Measurements from ENCODE around the gene KCNQ1.

The KCNQ1 gene

DNA sequence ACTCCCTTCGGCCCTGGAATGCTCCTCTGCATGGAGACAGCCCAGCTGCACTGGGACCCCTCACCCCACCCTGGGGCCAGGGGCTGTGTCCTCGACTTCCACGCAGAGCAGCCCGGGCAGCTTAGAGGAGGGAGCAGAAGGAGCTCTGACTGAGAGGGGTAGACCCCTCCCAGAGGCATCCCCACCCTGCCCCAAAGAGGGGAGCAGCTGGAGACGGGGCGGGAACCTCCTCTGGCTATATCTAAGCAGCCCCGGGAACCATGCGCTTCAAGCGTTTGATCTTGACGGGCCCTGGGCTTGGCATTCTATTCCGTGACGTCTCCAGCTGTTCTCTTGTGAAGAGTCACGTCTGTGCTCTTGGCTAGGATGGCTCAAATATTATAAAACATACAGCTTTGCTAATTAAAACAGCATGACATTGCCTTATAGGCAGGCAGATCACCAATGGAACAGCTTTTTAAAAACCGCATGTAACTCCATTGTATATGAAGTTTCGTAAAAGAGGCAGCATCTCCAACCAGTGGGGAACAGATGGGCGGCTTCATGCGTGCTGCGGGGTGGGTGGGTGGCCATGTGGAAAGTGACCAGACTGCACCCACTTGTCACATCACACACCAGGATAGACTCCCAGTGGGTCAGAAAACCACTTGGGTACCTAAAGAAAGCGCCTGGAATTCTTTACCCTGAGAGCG is 7.7 kb downstream of the KCNQ1 start:
- Histone ChIP-seq H3K4me2 (ENCODE audit: low read depth, low read length, poor library complexity, severe bottlenecking) (no peak overlapping the region), H2AFZ (ENCODE audit: low read depth, low read length, severe bottlenecking) (no peak overlapping the region), H3F3A (ENCODE audit: insufficient read depth) (no peaks in the 10 kb centered on the region), H3K36me3 (ENCODE audit: low read length) (no peaks in the 10 kb centered on the region), H3K9me3 (ENCODE audit: insufficient read depth, low read length) (no peaks in the 10 kb centered on the region), H3K27ac (ENCODE audit: low read depth, low read length) (no peak overlapping the region), H4K20me1 (ENCODE audit: low read depth, low read length) (no peaks in the 10 kb centered on the region), H3K4me3 (ENCODE audit: insufficient read depth, low read length, poor library complexity, severe bottlenecking) (no peak overlapping the region), H3K79me2 (ENCODE audit: insufficient read depth, low read length) (no peaks in the 10 kb centered on the region), H3K9me2 (replicated peaks; ENCODE audit: insufficient read depth, low read length) (no peaks in the 10 kb centered on the region), H3K9ac (ENCODE audit: low read length) (no peak overlapping the region), H3K27me3 (ENCODE audit: low read length) (no peaks in the 10 kb centered on the region)
- TF ChIP-seq, protein P1, sequence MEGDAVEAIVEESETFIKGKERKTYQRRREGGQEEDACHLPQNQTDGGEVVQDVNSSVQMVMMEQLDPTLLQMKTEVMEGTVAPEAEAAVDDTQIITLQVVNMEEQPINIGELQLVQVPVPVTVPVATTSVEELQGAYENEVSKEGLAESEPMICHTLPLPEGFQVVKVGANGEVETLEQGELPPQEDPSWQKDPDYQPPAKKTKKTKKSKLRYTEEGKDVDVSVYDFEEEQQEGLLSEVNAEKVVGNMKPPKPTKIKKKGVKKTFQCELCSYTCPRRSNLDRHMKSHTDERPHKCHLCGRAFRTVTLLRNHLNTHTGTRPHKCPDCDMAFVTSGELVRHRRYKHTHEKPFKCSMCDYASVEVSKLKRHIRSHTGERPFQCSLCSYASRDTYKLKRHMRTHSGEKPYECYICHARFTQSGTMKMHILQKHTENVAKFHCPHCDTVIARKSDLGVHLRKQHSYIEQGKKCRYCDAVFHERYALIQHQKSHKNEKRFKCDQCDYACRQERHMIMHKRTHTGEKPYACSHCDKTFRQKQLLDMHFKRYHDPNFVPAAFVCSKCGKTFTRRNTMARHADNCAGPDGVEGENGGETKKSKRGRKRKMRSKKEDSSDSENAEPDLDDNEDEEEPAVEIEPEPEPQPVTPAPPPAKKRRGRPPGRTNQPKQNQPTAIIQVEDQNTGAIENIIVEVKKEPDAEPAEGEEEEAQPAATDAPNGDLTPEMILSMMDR (IDR thresholded peaks at IDR 0.05; ENCODE audit: insufficient read depth, low read length, poor library complexity, severe bottlenecking), result no peak
- no peak for TF ChIP-seq EZH2phosphoT487 (conservative IDR thresholded peaks at IDR 0.05; ENCODE audit: low read length)

- no peaks in the 10 kb centered on the region for H3K9me3 ChIP-seq (ENCODE audit: insufficient read depth, low read length)
- H3K4me2 ChIP-seq (ENCODE audit: low read depth, low read length, poor library complexity, severe bottlenecking), result no peak overlapping the region
- no peak overlapping the region for H2AFZ ChIP-seq (ENCODE audit: low read depth, low read length, severe bottlenecking)
- no peaks in the 10 kb centered on the region for H3K9me2 ChIP-seq (replicated peaks; ENCODE audit: insufficient read depth, low read length)
- no peaks in the 10 kb centered on the region for H3K36me3 ChIP-seq (ENCODE audit: low read length)
- no peak overlapping the region for H3K4me3 ChIP-seq (ENCODE audit: insufficient read depth, low read length, poor library complexity, severe bottlenecking)
- TF ChIP-seq EZH2phosphoT487 (conservative IDR thresholded peaks at IDR 0.05; ENCODE audit: low read length), result no peak
- TF ChIP-seq, protein P1 (IDR thresholded peaks at IDR 0.05; ENCODE audit: insufficient read depth, low read length, poor library complexity, severe bottlenecking), result no peak
- H3K9ac ChIP-seq (ENCODE audit: low read length), result no peak overlapping the region
- no peaks in the 10 kb centered on the region for H3F3A ChIP-seq (ENCODE audit: insufficient read depth)
- no peaks in the 10 kb centered on the region for H3K79me2 ChIP-seq (ENCODE audit: insufficient read depth, low read length)
- H4K20me1 ChIP-seq (ENCODE audit: low read depth, low read length), result no peaks in the 10 kb centered on the region
- H3K27ac ChIP-seq (ENCODE audit: low read depth, low read length), result no peak overlapping the region
- H3K27me3 ChIP-seq (ENCODE audit: low read length), result no peaks in the 10 kb centered on the region
These were observed 8.6 kb downstream of the KCNQ1 start for GRCh38 chr11:2453436-2453835.

DNA sequence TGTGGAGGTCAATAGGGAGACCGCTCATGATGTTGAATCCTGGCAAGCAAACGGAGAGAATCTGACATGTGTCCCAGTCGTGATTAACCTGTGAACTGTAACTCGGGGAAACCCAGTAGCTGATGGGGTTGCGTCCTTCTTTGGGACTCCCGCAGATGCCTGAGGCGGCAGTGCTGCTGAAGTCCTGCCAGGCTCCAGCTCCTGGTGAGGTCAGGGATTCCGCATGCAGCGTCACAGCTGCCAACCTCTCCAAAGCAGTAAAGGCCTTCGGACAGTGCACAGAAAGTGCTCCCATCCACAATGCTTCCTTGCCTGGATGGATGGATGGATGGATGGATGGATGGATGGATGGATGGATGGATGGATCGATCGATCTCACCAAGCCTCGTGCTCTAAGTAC is 13.5 kb downstream of the KCNQ1 start:
- H3K9ac ChIP-seq (ENCODE audit: low read length), result no peak overlapping the region
- TF ChIP-seq, protein P1 (IDR thresholded peaks at IDR 0.05; ENCODE audit: insufficient read depth, low read length, poor library complexity, severe bottlenecking), result no peak
- no peak for TF ChIP-seq EZH2phosphoT487 (conservative IDR thresholded peaks at IDR 0.05; ENCODE audit: low read length)
- no peaks in the 10 kb centered on the region for H3K36me3 ChIP-seq (ENCODE audit: low read length)
- no peaks in the 10 kb centered on the region for H3K9me2 ChIP-seq (replicated peaks; ENCODE audit: insufficient read depth, low read length)
- H2AFZ ChIP-seq (ENCODE audit: low read depth, low read length, severe bottlenecking), result no peak overlapping the region
- no peaks in the 10 kb centered on the region for H3K9me3 ChIP-seq (ENCODE audit: insufficient read depth, low read length)
- H3K79me2 ChIP-seq (ENCODE audit: insufficient read depth, low read length), result no peaks in the 10 kb centered on the region
- no peaks in the 10 kb centered on the region for H4K20me1 ChIP-seq (ENCODE audit: low read depth, low read length)
- peaks cover 41% of the 10 kb centered on the region for H3F3A ChIP-seq (ENCODE audit: insufficient read depth)
- H3K27me3 ChIP-seq (ENCODE audit: low read length), result no peaks in the 10 kb centered on the region
- no peak overlapping the region for H3K4me3 ChIP-seq (ENCODE audit: insufficient read depth, low read length, poor library complexity, severe bottlenecking)
- H3K27ac ChIP-seq (ENCODE audit: low read depth, low read length), result no peak overlapping the region
- H3K4me2 ChIP-seq (ENCODE audit: low read depth, low read length, poor library complexity, severe bottlenecking), result no peak overlapping the region
